ENCODE measurements around the gene ASCC1. TPM values are rescaled to one million over a fixed set of nuclear protein-coding genes. Genes with fewer than 3 reads are reported as not detected.

Gene ASCC1
- total and polyA plus RNA-seq, 2 experiments from 2014 or later = 13.7 to 37.2 TPM

DNA sequence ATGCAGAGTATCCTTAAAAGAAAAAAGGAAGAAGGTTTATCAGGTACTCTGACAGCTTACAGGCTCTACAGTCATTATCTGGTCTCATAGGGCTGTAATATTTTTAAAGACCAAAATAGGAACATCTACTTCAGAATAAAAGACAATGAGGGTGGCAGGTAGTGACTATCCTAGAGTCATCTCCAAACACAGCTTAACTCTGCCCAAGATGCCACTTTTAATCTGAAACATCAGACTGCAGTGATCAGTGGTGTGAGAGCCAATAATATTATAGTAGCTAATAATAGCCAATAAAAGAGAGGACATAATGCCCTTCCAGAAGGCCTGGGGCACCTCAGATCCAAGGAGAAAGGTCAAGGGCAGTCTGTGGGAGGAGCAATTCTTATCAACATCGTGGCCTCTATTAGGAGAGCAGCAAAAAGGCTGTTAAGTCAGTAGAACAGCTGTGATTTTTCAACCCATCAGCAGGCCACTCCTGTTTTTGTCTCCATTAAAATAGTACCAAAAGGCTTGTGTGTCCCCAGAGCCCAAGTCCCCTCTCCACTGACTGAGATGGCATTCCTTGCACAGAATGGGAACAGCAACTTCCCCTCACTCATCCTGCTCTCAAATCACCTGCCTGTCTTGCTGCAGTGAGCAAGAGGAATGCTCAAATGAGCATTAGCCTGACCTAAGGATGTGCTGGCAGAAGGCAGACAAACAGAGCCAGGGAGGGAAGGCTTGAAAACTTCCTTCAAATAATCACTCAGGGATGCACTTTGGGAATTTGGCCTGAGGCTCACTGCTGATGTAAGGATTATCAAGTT lies 107.0 kb downstream of the ASCC1 start:
- peaks cover 3% of the 10 kb centered on the region; the same call in 1 of the 3 replicates for H3K36me3 Mint-ChIP-seq (ENCODE audit: low read depth)
- H3K4me3 Mint-ChIP-seq = no peak overlapping the region
- Histone ChIP-seq H3K4me3 (no peak overlapping the region), H3K9me2 (ENCODE audit: insufficient read depth) (no peaks in the 10 kb centered on the region), H3F3A (replicated peaks; ENCODE audit: low read depth) (no peaks in the 10 kb centered on the region), H2AFZ (no peak overlapping the region), H3K4me1 (ENCODE audit: insufficient read depth) (no peaks in the 10 kb centered on the region), H3K79me2 (replicated peaks; ENCODE audit: insufficient read depth) (no peaks in the 10 kb centered on the region), H4K20me1 (replicated peaks; ENCODE audit: insufficient read depth) (no peaks in the 10 kb centered on the region), H3K36me3 (ENCODE audit: insufficient read depth) (no peaks in the 10 kb centered on the region), H3K27ac (ENCODE audit: low read depth) (no peak overlapping the region), H3K27me3 (ENCODE audit: insufficient read depth) (no peaks in the 10 kb centered on the region), H3K4me2 (no peak overlapping the region)
- DNase-seq (ENCODE audit: low spot score) = no peak
- peaks cover 2% of the 10 kb centered on the region; the same call in 1 of the 3 replicates for H3K4me1 Mint-ChIP-seq
- no peak for TF ChIP-seq REST (IDR thresholded peaks at IDR 0.05; ENCODE audit: unreplicated experiment)
- no peak for TF ChIP-seq EZH2phosphoT487 (IDR thresholded peaks at IDR 0.05; ENCODE audit: unreplicated experiment)
- TF ChIP-seq NANOG (IDR thresholded peaks at IDR 0.05; ENCODE audit: borderline replicate concordance) = no peak
- TF ChIP-seq, protein P1, sequence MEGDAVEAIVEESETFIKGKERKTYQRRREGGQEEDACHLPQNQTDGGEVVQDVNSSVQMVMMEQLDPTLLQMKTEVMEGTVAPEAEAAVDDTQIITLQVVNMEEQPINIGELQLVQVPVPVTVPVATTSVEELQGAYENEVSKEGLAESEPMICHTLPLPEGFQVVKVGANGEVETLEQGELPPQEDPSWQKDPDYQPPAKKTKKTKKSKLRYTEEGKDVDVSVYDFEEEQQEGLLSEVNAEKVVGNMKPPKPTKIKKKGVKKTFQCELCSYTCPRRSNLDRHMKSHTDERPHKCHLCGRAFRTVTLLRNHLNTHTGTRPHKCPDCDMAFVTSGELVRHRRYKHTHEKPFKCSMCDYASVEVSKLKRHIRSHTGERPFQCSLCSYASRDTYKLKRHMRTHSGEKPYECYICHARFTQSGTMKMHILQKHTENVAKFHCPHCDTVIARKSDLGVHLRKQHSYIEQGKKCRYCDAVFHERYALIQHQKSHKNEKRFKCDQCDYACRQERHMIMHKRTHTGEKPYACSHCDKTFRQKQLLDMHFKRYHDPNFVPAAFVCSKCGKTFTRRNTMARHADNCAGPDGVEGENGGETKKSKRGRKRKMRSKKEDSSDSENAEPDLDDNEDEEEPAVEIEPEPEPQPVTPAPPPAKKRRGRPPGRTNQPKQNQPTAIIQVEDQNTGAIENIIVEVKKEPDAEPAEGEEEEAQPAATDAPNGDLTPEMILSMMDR (conservative IDR thresholded peaks at IDR 0.05; ENCODE audit: low read depth in 2 of 2) = no peak
- no peak for TF ChIP-seq CREB1 (CRISPR knock-in tag; IDR thresholded peaks at IDR 0.05; ENCODE audit: low read depth)
- TF ChIP-seq POLR2AphosphoS5 (IDR thresholded peaks at IDR 0.05; ENCODE audit: low read depth) = no peak
- TF ChIP-seq STAT1 (IDR thresholded peaks at IDR 0.05; ENCODE audit: unreplicated experiment) = no peak
- TF ChIP-seq JUNB (IDR thresholded peaks at IDR 0.05; ENCODE audit: unreplicated experiment) = no peak
- TF ChIP-seq ZNF331 (CRISPR knock-in tag; IDR thresholded peaks at IDR 0.05; ENCODE audit: low read depth) = no peak
- no peak for TF ChIP-seq ETS1 (IDR thresholded peaks at IDR 0.05)
- TF ChIP-seq ZNF462 (CRISPR knock-in tag; IDR thresholded peaks at IDR 0.05) = no peak
- TF ChIP-seq EZH2 (IDR thresholded peaks at IDR 0.05; ENCODE audit: low read depth, unreplicated experiment) = no peak
- TF ChIP-seq ZNF114 (CRISPR knock-in tag; IDR thresholded peaks at IDR 0.05) = no peak
- ATAC-seq = peak; percentile 31; the same call in 2 of the 3 replicates
- H3K27me3 Mint-ChIP-seq (ENCODE audit: insufficient read depth, low read depth, poor library complexity) = no peaks in the 10 kb centered on the region
- no peaks in the 10 kb centered on the region for H3K9me3 Mint-ChIP-seq
- H3K27ac Mint-ChIP-seq = no peak overlapping the region

Data from GM23338 (cell line).